GM19452 (cell line): ENCODE measurements around the gene NPAS3.

Experiments used
- ATAC-seq: cut with Tn5 transposase; IDR thresholded peaks from one replicate; pipeline ENCODE4 v1.9.1; 2021; ENCODE audit not compliant: unreplicated experiment

The NPAS3 gene

DNA sequence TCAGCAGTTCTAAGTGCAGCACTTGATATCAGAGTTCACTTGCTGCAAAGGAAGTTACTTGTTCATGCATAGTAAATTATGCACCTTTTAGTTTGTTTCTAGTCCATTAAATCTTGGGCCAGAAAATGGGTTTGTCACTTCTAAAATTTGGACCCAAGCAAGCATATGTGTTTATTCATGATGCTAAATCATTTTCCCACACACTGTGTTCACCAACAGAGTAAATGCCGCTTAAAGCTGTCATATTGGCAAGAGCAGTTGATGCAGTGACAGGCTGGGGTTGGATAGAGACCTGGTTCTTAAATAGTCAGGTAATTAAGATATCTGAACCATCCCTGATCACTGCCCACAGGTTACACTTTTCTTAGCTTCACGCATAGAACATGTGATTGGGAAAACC lies 602.5 kb downstream of the NPAS3 start:
- ATAC-seq: no peak

DNA sequence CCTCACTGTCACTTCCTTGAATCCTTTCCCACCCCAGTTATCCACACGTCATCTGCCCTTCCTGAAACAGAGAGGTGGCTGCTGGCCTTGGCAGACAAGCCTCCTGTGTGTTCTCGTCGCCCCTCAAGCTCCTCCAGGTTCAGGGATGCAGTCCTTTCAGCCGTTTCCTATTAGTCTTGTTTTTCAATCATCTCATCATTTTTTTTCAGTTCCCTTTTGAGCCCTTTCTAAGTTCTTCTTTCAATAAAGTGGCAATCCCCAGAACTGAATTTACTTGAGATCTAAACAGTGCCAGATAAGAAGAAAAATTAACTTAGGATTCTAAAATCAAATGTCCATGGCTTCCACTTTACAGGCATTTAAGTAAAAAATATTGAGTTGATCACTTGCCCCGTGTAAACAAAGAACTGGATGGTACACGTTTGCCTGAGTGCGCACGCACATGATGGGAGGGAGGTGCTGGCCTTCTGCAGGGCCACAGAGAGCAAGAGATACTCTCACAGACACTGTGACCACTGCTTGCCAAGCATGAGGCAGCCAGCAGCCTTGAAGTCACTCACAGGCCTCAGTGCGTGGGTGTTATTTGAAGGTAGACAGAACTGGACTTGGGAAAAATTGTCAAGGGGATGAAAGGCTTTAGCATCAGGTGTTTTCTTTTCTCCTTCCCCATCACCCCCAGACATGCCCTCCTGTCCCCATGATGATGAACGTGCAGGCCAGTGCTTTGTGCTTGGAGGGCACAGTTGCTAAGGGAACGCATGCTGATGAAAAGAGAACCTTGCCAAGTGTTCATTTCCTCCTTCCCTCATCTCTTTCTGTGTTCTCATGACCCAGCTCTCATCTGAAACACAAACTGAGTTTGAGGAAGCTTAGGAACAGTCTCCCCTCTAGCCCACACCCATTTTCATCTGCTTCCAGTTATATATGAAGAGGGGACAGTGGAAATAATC lies 603.9 kb downstream of the NPAS3 start:
- no peak for ATAC-seq

DNA sequence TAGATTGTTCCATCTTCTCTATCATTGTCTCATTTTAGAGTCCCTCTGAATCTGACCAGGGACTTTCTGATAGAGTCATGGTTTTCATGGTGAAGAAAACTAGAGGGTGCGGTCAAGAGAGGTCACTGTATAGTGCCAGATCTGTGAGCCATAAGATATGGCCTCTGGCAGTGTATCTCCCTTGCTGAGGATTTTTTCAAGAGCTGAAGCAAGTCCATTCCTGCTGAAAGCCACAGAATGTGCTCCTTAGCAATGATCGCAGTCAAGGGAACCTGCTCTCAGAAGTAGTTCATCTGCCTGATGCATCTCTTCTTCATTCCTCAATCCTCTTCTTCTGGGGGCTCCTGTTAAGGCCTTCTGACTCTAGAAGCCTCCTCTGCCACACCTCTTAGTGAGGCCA lies 607.0 kb downstream of the NPAS3 start:
- no peak for ATAC-seq

DNA sequence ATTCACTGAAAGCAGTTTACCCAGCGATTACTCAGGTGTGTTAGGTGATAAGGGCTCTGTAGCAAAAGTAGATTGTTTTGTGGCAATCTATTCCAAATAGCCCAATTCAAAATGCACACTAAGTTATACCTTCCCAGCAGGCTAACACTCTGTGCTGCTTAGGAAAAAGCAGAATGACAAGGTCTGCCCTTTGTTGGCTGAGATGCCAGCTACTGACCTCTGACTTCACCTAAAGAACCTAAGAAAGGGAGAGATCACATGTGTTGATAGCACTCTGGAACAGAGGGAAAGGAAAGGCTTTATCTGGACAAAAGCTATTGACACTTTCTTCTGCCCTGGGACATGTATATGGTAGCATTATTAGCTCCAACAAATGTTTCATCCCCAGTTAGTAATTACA lies 609.9 kb downstream of the NPAS3 start:
- ATAC-seq: no peak

DNA sequence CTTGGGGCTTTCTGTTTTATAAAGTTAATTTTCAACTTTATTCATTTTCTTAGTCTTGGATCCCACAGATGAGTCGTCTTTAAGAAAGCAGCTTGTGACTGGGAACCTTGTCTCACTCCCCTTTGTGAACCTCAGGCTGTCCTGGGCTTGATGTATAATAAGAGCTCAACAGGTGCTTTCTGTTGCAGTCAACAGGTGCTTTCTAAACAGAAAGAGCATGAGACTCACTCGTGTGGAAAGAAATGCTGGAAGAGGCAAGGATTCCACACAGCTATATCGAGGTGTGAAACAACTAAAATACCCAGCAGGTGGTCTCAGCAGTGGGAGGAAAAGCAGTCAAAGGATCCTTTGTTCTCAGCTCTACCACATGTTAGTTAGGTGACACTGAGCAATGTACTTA lies 613.3 kb downstream of the NPAS3 start:
- no peak for ATAC-seq

DNA sequence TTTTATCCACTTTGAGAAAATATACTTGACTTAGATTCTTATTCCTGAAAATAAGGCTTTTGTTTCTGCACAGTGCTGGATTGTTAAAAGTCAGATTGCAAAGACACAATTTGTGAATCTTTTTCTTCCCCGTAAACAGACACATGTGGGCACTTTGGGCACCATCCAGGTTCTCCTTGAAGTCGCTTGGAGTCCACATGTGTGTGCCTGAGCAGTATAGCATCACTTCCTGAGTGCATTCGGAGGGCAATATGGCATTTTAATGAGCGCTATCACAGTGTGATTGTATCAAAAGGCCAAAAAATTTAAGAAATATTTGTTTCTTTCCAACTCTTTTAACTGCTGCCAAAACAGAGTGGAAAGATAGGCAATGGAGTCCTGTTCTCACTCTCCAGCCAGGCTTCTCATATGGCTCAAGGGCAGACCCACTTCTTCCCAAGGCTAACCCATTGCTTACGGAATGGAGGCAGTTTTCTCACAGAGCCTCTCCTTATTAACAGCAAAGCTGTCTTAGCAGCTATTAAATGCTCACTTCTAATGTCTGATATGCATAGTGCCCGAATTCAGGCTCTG lies 615.1 kb downstream of the NPAS3 start:
- no peak for ATAC-seq

DNA sequence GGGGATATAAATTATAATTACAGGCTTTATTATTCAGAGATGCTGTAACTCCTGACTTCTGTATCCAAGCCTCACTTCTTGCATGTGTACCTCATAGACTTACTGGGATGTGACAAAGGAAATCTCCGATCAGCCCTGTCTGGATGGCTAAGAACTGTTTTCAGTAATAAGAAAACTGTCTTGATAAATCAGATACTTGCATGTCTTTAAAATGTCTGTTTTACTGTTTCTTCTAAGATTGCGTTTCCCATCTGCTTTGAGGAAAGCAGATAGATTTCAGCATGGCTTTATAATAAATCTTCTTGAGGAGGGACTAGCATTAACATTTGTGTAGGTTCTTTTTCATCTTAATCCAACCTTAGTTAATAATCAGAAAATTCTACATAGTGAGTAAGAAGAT lies 616.3 kb downstream of the NPAS3 start:
- no peak for ATAC-seq

DNA sequence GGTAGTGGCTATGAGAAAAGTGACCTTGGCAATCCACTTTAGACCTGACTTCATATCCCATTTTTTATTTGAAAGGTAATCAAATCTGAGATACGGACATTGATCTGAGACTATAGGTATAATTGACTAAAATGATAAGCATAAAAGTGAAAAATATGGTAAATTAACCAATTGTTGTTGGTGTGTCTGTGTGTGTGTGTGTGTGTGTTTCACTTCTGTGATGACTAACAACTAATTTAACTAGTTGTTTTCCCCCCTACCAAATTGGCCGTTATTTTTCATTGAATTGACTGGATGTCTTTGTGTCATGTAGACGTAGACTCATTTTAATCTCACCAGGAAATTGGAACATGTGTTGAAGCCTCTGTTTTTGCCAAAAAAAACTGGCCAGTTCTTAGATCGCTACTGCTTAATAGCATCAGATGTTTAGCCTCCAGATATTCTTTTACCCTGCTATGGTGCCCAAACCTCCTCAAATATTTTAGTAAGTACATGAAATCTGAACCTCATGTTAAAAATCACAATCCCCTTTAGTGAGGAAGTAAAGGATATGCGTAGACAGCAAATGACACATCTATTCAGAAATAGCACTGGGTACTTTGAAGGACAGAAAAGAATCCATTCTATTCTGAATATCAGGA lies 617.2 kb downstream of the NPAS3 start:
- ATAC-seq: no peak

DNA sequence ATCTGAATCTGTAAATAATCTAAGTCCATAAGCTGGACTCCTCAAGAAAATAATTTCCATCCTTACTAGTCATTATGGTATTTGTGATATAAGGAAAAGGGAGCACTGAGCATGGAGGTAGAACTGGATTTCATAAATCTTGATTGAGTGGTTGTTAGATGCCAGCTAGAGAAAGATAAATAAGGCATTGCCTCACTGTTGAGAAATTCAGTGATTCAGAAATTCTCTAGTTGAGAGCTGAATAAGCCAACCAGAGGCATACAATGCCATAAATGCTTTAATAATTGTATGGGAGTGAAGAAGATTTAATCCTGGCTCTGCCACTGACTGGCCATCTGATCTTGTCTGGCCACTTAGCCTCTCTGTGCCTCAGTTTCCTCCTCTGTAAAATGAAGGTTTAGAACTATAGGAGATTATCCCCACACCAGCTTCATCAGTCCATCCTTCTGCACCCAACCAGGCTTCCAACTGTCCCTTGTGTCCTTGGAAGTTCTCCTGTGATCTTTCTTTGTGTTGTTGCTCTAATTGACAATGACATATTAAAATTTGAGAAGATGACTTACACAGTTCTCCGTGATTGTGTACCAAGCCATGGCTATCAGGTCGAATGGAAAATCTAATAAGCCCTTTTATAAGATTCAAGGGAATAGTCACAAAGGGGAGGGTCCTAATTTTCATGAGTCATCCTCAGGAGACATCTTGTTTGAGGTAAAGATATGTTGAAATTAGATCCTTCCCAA lies 617.9 kb downstream of the NPAS3 start:
- ATAC-seq: no peak

DNA sequence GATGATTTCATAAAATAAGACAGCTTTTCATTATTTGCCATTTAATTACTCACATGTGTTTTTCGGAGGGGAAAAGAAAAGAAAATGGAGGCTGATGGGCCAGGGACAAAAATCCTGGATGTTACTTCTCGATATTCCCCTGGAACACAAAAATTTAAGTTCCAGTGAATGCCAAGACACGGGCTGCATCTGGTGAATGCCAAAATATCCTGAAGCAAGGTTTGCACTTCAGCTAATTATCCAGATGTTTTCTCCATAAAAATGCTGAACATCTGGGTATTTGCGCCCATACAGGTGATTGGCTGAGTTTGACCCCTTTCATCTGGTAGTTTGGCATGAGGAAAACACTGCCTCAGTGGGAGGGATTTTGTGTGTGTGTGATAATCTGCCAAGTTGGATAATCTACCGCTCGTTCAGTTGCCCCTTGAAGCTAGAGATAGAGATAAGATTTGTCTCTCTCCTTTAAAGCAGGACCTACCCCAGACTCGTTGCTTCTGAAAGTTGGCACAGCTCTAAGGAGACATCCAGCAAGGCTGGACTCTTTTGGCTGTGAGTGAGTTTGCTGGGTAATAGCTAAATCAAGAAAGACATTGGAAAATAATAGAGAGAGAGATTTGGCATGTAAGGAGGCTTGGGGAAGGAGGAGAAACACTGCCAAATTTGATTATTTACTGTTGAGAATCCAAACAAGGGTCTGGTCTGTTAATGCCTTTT lies 622.2 kb downstream of the NPAS3 start:
- no peak for ATAC-seq

DNA sequence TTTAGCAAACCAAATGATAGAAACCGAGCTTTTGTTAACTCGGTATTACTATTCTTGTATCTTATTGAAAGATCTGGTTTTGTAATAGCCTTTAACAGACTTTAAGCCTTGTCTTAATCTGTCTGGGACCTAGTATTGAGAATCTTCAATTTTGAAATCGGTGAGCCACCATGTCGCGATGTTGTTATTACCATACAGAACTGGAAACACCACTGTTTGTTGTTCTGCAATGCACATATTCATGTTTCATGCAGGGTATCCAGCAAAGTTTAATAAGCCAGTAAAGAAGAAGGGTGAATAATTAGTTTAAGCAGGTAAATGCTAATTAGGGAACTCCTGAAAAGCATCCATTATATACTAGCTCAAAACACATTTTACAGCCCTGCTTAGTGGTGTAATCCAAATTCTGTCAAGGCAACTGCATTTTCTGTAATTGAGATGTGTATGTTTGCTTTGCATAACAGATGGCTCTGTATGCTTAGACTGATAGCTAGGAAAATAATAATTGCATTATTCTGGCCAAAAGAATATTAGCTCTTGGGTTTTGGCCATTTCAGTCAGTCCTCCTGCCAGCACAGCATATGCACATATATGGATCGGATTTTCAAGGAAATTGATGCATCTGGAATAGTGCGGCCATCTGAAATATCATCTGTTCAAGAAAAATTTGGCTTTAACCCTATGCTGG lies 623.0 kb downstream of the NPAS3 start:
- no peak for ATAC-seq

DNA sequence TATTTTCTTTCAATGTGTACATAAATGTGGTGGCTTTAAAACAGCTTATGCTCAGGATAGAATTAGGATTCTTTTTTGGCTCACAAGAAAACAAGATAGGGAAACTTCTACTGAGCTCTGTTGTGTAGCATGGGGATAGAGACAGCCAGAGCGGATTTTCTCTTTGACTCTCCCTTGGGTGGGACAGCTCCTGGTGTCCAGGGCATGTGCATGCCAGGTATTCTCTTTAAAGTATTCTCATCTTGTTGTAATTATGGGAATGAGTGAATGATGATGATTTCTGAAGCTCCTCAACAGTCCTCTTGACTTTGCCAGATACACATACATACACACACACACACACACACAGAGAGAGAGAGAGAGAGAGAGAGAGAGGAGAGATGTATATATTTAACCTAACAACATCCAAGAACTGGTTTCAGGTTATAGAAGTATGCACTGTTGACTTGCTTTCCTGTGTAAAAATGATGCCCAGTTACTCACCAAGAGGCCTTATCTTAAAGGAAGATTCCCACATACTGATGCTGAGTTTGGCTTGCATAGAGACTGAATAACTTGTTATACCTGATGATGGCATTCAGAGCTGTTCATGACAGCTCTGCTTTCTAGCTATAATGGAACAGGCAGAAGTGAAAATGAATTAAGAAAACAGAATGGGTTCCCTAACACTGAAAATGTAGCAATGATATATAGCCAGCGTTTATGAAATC lies 624.7 kb downstream of the NPAS3 start:
- ATAC-seq: no peak

DNA sequence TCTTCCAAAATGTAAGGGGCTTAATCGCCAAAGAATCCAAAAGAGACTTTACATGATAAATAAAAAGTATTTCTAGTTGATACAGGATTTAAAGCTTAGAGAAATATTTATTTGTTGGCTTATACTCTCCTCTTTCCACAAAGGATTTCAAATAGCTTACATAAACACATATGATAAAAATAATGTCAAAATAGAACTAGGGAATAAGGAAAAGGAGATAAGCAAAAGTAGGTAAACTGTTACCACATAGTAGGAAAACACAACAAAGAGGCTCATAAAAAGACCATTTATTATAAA lies 625.2 kb downstream of the NPAS3 start:
- no peak for ATAC-seq

DNA sequence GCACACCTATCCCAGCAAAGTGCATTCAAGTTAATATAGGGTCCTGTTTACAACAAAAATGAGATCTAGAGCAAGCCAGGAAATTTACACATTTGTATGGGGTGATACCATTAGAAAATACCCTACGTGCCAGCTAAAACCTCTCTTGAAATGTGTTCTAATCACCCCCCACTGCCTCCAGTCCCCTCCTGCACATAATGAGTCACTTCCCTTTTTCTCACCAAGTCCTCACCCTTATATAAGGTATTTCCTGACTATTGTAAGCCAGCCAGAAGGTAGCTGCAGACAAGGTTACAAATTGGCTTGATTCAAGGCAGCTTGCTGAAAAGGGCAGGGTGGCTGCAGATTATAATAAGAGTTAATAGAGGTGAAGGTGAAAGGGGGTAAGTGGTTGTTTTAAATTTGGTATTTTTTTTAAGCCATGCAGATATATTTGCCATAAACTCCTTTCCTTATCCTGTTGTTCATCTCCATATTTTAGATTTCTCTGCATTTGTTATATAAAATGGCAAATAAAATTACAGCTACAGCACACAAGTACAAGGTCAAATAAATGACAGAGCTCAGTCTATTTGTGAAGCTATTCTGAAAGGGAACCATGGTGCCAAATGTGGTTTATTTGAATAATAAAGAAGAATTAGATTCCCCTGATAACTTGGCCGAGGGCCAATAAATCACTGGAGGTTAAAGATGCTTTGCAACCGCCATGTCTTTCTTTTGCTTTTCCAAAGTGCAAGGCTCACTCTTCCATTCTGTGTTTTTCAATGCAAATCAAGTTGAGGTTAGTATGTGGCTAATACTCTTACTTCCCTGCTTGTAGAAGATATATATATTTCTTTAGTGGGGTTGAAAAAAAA lies 626.3 kb downstream of the NPAS3 start:
- no peak for ATAC-seq

DNA sequence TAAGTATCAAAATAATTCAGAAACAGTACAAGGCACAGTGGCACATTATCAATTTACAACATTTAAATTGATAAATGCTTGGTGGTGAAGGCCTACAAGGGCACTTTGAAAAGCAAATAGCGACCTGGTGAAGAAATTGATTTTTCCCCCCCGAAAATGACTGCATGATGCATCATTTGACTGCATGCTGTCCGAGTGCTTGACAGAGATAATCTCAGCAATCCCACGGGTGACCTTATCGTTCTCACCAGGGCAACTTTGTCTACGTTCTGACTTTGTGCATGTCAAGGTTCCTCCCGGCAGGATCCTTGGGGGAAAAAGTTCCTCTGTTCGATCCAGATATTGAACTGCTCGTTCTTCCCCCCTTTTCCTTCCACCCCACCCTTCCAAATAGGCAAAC lies 627.4 kb downstream of the NPAS3 start:
- no peak for ATAC-seq

DNA sequence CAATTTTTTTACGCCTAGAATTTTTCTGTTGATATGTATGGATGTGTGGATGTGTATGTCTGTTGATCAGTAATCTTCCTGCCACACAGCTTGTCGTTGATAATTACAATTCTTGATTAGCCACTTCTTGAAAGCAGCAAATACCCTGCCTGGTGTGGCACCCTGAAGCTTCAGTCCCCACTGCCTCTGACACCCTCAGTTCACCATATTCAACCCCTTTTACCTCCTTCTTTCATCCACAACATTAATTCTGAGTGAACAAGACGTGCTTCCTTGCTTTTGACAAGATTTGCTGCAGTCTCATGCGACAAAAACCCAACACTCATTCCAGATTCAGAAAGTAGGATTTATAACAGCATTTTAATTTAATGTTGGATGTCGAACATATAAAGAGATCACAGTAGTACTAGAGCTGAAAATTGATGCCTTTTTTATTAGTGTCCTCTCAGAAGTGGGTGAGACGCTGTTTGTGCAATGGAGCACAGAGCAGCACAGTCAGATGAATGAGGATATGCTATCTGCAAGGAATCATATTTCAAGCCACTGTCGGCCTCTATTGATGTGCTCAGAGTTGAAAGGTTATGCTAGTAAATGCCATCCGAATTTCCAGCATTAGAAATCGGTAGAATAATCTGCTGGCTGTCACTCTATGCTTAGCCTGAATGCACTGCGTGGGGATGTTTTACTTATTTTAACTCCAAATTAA lies 628.5 kb downstream of the NPAS3 start:
- ATAC-seq: no peak

DNA sequence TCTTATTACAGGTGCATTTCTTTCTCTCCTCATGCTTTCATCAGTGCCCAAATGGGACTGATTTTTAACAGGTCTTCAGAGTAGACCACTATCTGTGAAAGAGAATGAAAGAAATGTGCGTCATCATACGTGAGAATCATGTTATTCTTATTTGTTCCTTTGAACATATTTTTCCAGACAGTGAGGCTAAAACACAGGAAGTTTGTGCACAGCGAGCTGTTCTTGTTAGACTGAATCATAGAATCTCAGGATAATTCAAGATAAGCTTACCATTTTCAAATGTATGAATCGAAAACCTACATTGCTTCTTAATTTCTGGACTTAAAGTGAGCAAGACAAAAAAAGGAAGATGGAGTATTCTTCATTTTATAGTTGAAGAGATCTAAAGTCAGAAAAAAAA lies 629.1 kb downstream of the NPAS3 start:
- no peak for ATAC-seq

DNA sequence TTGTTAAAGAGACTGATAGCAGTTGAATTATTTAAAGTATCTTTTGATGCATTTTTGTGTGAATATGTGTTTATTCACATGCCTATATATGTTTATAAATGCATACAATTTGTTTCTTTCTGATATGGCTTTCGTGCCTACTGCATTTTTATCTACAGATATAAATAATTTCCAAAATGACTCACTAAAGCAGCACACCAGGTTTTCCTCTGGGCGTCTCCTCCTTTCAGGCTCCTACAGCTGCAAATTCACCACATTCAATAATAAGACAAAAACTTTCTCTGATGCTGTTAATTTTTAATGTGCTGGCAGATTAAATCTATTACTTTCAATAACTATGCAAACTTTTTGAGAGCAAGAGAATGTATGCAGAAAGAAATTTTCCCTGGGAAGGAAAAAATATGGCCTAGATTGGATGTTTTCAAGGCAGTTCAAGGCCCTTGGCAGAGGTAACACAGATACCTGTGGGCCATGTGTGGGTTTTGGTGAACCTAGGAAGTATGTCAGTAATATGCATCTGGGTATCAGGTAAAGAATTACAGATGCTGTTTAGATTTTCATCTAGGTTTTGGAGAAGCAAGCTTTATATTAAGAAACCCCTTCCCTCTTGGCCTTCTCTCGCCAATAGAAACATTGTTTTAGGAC lies 630.4 kb downstream of the NPAS3 start:
- ATAC-seq: no peak
